Activated CD8-positive, alpha-beta memory T cell treated with anti-CD3 and anti-CD28 coated beads for 24 hours (primary cell): Measurements from ENCODE around the gene CFAP68.

Source experiments
- DNase-seq: peaks from one replicate; pipeline ENCODE4 v3.0.0-alpha.2; 2020

Gene CFAP68

GRCh38 chr11:111918390-111919256 lies 39.3 kb downstream of the CFAP68 start, which contains the start of gene C11orf52:
TSS of gene C11orf52 (plus strand) at chr11:111918913. CDS start at chr11:111918973, 60 bp downstream.
- DNase-seq: no peak

- DNase-seq: no peak
Measured at GRCh38 chr11:111920908-111921307, 41.6 kb downstream of the CFAP68 start.

- DNase-seq: no peak
Measured at GRCh38 chr11:111921541-111922230, 42.3 kb downstream of the CFAP68 start.

- no peak for DNase-seq
Measured at GRCh38 chr11:111922803-111923202, 43.5 kb downstream of the CFAP68 start.

- no peak for DNase-seq
Measured at GRCh38 chr11:111923351-111923788, 44.0 kb downstream of the CFAP68 start.

- no peak for DNase-seq
Measured at GRCh38 chr11:111923951-111924350, 44.6 kb downstream of the CFAP68 start.

- no peak for DNase-seq
Measured at GRCh38 chr11:111925953-111926352, 46.6 kb downstream of the CFAP68 start.

GRCh38 chr11:111926505-111927391 lies 47.4 kb downstream of the CFAP68 start:
- peak; percentile 98 for DNase-seq

GRCh38 chr11:111930472-111930871 lies 51.1 kb downstream of the CFAP68 start:
- no peak for DNase-seq

- DNase-seq: no peak
Measured at GRCh38 chr11:111932611-111932950, 53.2 kb downstream of the CFAP68 start.

- peak; percentile 50 for DNase-seq
Measured at GRCh38 chr11:111933176-111933575, 53.8 kb downstream of the CFAP68 start.

- no peak for DNase-seq
Measured at GRCh38 chr11:111933872-111934271, 54.5 kb downstream of the CFAP68 start.

GRCh38 chr11:111934306-111934705 lies 55.0 kb downstream of the CFAP68 start:
- DNase-seq: no peak
